ENCODE results near the gene RBBP6.
"Not testable (repeated sequence)": the region's sequence is repeated elsewhere in the genome, so short reads cannot be mapped to it uniquely, and the experiment has no call there.

RBBP6 gene

GRCh38 chr16:24539295-24539849, at the start of gene RBBP6:
RBBP6 (plus strand) TSS chr16:24539566; CDS start chr16:24540627, 1,061 bp downstream.
- DNase-seq: peak; percentile 92

GRCh38 chr16:24490866-24491265, 48.5 kb upstream of the RBBP6 start:
- DNase-seq: no peak

GRCh38 chr16:24491731-24492130, 47.6 kb upstream of the RBBP6 start:
- no peak for DNase-seq

GRCh38 chr16:24493821-24494220, 45.5 kb upstream of the RBBP6 start:
- no peak for DNase-seq

- DNase-seq: not testable (repeated sequence)
These were observed 44.2 kb upstream of the RBBP6 start for GRCh38 chr16:24495207-24495606.

- DNase-seq: no peak
These were observed 41.9 kb upstream of the RBBP6 start for GRCh38 chr16:24497440-24497839.

GRCh38 chr16:24499193-24499814, 40.1 kb upstream of the RBBP6 start:
- no peak for DNase-seq

GRCh38 chr16:24504472-24505345, 34.7 kb upstream of the RBBP6 start:
- peak; percentile 55 for DNase-seq

GRCh38 chr16:24505959-24506358, 33.4 kb upstream of the RBBP6 start:
- no peak for DNase-seq

- DNase-seq: no peak
These were observed 31.3 kb upstream of the RBBP6 start for GRCh38 chr16:24507959-24508480.

GRCh38 chr16:24508614-24509013, 30.8 kb upstream of the RBBP6 start:
- no peak for DNase-seq

GRCh38 chr16:24509536-24509935, 29.8 kb upstream of the RBBP6 start:
- no peak for DNase-seq

GRCh38 chr16:24511174-24511573, 28.2 kb upstream of the RBBP6 start:
- no peak for DNase-seq

- no peak for DNase-seq
These were observed 27.6 kb upstream of the RBBP6 start for GRCh38 chr16:24511792-24512191.

- DNase-seq: no peak
These were observed 25.3 kb upstream of the RBBP6 start for GRCh38 chr16:24514096-24514495.

- no peak for DNase-seq
These were observed 24.2 kb upstream of the RBBP6 start for GRCh38 chr16:24515186-24515585.

- peak; percentile 75 for DNase-seq
These were observed 22.3 kb upstream of the RBBP6 start for GRCh38 chr16:24516900-24517669.

GRCh38 chr16:24518498-24518897, 20.9 kb upstream of the RBBP6 start:
- no peak for DNase-seq

GRCh38 chr16:24520983-24521382, 18.4 kb upstream of the RBBP6 start:
- DNase-seq: no peak

- no peak for DNase-seq
These were observed 16.6 kb upstream of the RBBP6 start for GRCh38 chr16:24522751-24523150.

GRCh38 chr16:24523569-24523968, 15.8 kb upstream of the RBBP6 start:
- DNase-seq: no peak

GRCh38 chr16:24524855-24525677, 14.3 kb upstream of the RBBP6 start:
- DNase-seq: no peak
